GM18507 (cell line): ENCODE measurements around the gene POMT2.

Source experiments
- DNase-seq: peaks from one replicate; pipeline ENCODE4 v3.0.0; 2011; ENCODE audit warnings: low read depth; ENCODE audit not compliant: insufficient read length; ENCODE audit errors: extremely low spot score
- FAIRE-seq: peaks from 2 replicates; lab custom pipeline; 2011; peaks lifted over from hg19 to GRCh38; lab: Jason Lieb, UNC

The POMT2 gene

DNA sequence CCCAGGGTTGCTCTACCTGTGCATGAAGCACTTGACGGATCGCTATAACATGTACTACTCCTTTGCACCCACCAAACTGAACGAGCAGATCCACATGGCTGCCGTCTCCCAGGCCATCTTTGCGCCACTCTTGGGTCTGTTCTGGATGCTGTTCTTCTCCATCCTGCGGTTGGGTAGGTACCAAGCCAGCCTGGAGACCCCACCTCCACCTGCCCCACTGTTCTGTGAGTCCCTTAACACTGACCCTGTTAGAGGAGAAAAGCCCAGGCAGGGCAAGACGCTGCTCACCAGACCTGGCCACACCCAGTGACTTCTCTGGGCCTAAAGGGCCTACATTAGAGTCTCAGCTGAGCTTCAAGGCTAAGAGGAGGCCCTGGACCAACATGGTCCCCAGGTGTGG, 71.4 kb downstream of the POMT2 start:
- DNase-seq = no peak
- no peak for FAIRE-seq

- DNase-seq (no peak), FAIRE-seq (no peak)
These were observed 72.0 kb downstream of the POMT2 start for GRCh38 chr14:77248666-77249065.

DNA sequence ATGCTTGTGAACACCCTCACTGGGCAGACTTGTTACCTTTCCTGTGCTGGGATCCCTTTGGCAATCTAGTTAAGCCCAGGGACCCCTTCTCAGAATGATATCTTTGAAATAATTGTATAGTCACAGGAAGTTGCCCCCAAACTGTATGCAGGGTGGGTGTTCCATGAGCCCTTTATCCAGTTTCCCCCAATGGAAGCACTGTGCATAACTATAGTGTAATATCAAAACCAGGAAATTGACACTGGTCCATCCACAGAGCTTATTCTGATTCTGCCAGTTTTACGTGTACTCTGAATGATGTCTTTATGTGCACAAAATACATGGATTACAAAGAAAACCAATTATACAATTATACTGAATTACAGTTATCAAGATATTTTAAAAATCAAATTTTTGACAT, 73.9 kb downstream of the POMT2 start:
- FAIRE-seq = no peak
- no peak for DNase-seq

GRCh38 chr14:77245820-77246219, 74.9 kb downstream of the POMT2 start:
- DNase-seq (no peak), FAIRE-seq (no peak)

- DNase-seq (no peak), FAIRE-seq (no peak)
These were observed 76.8 kb downstream of the POMT2 start for GRCh38 chr14:77243853-77244252.

DNA sequence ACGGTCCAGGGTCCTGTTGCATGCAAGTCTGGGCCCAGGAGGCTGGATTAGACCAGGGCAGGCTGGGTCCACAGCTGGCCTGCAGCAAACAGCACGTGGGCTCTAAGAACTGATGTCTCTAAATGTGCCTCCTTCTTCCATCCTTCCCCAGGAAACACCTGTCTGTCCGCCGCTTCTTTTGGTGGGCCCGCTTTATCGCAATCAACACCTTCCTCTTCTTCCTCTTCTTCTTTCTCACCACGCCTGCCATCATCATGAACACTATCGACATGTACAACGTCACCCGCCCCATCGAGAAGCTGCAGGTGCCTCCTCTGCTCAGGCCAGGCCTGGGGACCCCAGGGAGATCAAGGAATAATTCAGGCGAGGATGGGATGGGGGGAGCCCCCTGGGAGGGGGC, 77.9 kb downstream of the POMT2 start:
- FAIRE-seq (no peak), DNase-seq (no peak)

DNA sequence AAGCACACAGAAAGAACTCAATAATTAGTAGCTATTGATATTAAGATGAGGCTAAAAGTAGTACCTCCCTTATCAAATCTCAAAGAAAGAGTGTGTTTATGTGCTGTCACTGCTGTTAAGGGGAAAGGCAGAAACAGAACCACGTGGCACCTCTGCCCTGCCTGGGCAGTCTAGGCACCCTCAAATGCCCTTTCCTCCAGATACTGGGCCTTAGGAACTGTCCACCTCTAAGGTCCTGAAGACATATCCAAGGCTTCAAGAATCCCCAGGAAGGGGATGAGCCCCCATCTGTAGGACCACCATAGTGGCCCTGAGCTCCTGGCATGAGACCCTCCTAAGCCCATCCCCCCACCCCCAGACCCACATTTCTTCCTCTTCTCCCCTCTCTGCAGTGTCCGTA, 78.7 kb downstream of the POMT2 start:
- no peak for DNase-seq
- no peak for FAIRE-seq

GRCh38 chr14:77240336-77240915, 80.3 kb downstream of the POMT2 start:
- DNase-seq (no peak), FAIRE-seq (no peak)

- FAIRE-seq (no peak), DNase-seq (no peak)
These were observed 81.3 kb downstream of the POMT2 start for GRCh38 chr14:77239412-77239811.

- FAIRE-seq (no peak), DNase-seq (no peak)
These were observed 81.7 kb downstream of the POMT2 start for GRCh38 chr14:77238996-77239395.

DNA sequence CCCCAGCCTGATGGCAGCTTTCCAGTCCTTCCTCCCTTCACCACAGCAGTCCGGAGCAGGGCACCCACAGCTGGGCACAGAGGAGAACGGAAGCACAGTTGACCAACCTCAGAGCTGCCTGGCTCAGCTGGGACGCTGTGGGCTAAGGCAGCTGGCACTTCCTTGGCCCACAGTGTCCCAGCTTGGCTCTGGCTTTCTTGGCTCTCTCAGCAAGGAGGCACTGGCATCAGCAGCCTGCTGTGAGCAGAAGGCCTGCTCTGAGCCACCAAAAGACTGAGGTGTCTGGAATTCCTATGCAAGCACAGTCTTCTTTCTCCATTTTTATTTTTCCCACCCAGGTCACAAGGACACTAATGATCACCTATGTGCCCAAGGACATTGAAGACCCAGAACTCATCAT, 82.3 kb downstream of the POMT2 start:
- FAIRE-seq = no peak
- no peak for DNase-seq

DNA sequence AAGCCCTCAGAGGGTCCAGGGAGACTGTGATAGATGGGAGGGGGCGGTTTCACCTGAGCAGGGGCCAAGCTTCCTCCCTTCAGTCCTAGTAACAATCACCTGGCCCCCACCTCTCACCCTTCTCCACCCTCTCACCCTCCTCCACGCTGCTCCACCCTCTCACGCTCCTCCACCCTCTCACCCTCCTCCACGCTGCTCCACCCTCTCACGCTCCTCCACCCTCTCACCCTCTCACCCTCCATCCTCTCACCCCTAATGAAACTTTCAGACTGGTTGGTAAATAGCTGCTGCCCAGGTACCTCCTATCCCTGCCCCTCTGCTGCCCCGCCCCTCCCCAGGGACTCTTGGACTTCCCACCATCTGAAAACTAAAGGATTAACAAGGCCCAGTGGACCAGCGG, 83.9 kb downstream of the POMT2 start:
- DNase-seq = no peak
- FAIRE-seq = no peak

DNA sequence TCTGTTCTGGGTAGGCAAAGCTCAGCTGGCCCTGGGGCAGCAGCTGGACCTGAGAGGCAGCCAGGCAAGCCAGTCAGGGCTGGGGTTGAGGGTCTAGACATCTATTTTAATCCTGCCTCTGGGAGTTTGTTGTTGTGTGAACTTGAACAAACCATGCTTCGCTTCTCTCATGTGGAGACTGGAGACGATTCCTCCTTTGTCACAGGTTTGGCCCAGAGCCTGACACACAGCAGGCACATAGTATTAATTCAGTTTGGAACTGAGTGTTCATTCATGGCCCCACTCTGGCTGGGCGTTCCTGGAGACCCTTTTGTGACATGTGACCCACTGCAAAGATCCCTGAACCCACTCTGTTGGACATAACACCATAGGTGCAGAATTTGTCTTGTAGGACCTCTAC, 89.0 kb downstream of the POMT2 start:
- no peak for DNase-seq
- FAIRE-seq = no peak

- FAIRE-seq (no peak), DNase-seq (no peak)
These were observed 89.8 kb downstream of the POMT2 start for GRCh38 chr14:77230914-77231313.

DNA sequence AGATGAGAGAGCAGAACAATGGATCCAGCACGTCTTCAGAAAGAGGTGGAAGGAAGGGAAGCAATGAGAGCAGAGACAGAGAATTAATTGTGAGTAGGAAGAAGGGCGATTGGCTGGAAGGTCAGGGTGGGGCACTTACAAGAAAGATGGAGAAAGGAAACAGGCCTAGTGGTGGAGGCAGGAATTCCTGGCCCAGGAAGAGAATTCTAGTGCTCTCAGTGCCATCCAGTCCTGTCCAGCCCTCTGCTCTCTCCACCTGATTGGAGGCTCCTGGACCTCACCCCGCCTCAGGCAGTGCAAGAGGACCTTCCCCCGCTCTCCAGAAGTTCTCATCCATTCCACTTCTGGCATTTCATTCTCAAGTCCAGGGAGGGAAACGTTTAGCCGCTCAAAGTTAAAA, 92.6 kb downstream of the POMT2 start:
- FAIRE-seq (no peak), DNase-seq (no peak)

DNA sequence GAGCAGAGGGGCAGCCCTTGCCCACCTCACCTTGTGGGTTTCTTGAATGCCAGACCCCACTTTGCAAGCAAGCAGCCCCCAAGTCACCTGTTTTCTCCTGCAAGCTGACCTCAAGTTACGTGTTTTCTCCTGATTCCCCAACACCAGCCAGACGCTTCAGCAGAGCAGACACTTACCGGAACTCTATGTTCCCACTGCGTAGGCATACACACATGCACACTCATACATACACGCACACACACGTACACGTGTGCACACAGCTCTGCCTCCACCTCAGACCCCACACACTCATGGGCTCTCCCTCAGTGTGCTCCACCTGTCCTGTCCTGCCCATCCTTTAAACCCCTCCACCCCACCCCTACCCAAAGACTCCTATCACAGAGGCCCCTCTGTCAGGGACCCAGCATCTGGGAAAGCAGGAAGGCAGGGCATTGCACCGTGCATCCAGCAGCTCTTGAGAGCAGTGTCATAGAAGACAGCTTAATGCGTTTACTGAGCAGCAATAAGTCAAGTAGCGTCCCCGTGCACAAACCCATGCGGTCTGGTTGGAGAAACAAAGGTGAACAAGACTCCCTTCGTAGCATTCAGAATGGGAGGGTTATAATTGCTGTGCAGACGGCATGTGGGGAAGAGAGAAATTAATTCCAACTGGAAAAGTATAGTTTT, 94.7 kb downstream of the POMT2 start:
- DNase-seq (no peak), FAIRE-seq (no peak)

DNA sequence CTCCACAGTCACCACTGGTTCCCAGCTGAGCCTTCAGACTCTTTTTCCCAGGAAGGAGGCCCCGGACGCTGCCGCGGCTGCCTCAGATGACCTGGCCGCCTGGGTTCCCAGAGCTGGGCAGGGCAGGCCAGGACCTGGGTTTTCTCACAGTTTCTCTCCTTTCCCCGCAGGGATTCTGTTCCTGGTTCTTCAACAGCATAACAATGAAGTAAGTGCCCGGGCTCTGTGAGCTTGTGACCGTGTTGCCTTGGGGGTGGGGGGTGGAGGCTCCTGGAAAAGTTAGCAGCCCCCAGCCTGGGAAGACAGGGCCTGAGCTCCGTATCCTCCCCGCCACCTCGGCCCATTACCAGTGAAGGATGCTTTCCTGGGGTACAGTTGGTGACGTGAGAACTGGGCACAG, 95.4 kb downstream of the POMT2 start:
- no peak for DNase-seq
- no peak for FAIRE-seq
